GM12801 (cell line): ENCODE results near the gene SLC48A1.
A peak's percentile ranks its signal among the peaks of the same experiment; 100 is the strongest.

Source experiments
- TF ChIP-seq, protein P1 (sequence below): IDR thresholded peaks from one replicate; pipeline ENCODE4 v1.5.1; 2011; ENCODE audit warnings: control low read depth; ENCODE audit not compliant: insufficient read length; ENCODE audit errors: extremely low read depth

Gene SLC48A1

DNA sequence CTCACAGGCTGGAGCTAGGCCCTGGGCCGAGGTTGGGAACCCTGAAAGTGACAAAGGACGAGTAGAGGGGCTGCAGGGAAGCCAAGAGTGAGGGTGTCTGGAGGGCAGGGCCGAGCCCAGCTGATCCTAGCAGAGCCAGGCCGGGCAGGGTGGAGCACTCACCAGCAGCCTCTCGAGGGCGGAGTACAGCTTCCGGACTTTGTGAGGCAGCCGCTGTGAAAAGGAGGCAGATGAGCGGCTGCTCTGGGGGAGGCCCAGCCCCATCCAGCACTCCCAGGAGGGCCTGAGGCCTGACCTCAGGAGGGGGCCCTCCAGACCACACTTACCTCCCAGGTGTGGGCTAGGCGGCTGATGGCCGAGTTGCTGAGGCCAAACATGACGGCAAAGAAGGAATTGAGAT lies 33.1 kb upstream of the SLC48A1 start:
- TF ChIP-seq, protein P1, sequence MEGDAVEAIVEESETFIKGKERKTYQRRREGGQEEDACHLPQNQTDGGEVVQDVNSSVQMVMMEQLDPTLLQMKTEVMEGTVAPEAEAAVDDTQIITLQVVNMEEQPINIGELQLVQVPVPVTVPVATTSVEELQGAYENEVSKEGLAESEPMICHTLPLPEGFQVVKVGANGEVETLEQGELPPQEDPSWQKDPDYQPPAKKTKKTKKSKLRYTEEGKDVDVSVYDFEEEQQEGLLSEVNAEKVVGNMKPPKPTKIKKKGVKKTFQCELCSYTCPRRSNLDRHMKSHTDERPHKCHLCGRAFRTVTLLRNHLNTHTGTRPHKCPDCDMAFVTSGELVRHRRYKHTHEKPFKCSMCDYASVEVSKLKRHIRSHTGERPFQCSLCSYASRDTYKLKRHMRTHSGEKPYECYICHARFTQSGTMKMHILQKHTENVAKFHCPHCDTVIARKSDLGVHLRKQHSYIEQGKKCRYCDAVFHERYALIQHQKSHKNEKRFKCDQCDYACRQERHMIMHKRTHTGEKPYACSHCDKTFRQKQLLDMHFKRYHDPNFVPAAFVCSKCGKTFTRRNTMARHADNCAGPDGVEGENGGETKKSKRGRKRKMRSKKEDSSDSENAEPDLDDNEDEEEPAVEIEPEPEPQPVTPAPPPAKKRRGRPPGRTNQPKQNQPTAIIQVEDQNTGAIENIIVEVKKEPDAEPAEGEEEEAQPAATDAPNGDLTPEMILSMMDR: no peak

DNA sequence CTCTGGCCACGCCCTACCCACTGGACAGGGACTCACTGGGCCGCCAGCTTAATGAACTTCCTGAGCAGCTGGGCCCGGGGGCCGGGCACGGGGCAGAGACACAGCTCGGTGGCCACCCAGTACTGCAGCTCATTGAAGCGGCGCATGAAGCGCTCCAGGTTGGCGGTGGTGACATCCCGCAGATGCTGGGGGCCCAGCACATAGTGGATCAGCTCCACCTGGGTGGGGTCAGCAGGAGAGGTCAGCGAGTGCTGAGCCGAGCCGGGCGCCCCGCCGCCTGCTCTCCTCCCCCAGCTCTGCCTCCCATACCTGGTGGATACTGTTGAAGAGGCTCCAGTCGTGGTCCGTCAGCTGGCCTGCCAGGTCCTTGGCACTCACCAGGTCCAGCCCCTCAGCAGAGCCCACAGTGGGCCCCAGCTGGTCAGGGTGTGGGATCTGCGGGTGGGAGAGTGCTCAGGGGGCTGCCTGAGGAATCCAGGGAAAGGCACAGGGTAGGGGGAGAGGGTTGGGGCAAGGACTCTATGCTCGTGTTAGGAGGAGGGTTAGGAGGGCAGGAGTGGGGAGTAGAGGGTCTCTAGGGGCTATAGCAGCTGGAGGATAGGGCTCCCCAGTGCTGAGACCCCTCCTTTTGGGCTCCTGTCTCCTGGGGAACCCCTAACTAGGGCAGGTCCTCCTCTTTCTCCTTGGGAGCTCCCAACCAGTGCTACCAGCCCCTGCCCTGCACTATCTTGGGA lies 32.3 kb upstream of the SLC48A1 start:
- TF ChIP-seq, protein P1: no peak

DNA sequence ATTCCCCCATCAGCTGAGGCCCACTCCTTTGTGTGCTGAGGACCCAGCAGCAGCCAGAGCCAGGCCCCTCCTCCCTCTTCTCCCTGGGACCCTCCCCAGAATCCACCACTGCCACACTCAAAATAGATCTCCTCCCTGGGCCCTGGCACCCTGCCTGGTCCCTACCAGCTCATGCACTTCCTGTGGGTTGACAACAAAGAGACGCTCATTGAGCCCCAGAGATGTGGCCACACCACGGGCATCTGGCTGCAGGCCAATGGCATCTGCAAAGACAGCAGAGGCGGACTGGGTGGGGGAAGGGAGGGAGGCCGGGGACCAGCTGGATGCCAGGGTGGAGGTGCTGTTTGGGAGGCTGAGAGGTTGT lies 31.7 kb upstream of the SLC48A1 start:
- TF ChIP-seq, protein P1: no peak

DNA sequence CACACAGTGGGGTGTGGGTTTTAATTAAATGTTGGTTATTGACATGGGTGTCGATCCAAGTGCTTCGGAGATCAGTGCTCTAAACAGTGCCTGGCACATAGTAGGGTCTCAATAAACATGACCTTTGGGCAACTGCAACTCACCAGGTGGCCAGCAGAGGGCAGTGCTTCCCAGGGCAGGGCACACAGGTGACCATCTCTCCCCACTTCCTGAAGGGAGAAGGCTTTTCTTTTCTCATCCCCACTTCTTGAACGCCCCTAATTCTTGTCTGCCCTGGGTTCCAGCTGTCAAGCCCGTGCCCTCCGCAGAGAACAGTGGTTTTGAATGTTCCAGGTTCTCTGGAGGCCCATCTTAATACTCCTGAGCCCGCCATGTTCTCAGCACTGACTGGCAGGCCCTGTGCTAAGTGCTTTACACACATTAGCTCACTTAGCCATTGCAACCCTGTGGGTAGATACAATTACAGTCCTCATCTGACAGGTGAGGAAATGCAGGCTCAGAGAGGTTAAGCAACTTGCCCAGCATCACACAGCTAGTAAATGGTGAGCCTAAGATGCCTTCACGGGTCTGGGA lies 30.7 kb upstream of the SLC48A1 start:
- TF ChIP-seq, protein P1: peak; percentile 93

DNA sequence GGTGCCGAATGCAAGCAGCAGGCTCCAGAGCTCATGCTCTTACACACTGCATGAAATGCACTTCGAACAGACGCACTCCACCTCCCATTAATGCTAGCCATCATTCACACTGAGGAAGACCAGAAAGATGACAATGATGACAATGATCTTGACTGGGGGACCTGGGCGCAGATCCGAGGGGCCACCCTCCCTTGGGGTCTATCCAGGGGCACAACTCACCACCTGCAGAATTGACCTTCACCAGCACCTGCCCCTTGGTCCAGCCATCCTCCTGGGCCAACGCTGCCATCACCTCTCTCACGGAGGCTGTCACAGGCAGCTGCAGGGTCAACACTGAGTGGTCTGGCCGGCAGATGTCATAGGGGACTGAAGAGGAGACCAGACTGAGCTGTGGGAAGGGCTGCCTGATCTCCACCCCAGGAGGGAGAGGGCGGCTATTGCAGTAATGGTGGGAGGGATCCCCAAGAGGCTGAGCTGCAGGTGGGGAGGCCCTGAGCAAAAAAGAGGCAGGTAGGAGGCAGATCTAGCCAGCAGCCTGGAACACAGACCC lies 29.7 kb upstream of the SLC48A1 start:
- TF ChIP-seq, protein P1: no peak

DNA sequence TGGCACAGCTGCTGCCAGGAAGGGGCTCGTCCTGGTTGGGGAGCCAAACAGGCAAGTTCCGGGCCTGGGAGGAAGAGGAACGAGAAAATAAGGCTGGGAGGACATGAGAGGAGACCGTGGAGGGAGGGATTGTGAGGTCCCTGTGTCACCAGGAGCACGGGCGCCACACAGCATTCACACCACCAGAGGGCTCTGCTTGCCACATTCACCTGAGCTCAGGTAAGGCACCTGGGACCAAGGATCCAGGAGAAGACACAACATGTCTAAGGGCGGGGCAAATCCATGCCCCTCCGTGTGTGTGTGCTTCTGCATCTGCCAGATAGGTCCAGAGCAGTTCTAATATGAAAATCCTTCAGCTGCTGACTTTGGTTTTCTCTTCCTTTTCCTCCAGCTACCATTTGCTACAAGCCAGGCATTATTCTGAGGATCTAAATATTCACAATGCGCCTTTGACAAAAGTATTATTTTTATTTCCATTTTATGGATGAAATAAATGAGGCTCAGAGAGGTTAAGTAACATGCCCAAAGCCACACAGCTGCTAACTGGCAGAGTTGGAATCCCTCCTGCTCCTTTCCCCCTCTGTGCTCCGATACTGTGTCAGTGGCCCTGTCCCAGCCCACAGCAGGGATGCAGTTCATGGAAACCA lies 28.9 kb upstream of the SLC48A1 start:
- TF ChIP-seq, protein P1: no peak

DNA sequence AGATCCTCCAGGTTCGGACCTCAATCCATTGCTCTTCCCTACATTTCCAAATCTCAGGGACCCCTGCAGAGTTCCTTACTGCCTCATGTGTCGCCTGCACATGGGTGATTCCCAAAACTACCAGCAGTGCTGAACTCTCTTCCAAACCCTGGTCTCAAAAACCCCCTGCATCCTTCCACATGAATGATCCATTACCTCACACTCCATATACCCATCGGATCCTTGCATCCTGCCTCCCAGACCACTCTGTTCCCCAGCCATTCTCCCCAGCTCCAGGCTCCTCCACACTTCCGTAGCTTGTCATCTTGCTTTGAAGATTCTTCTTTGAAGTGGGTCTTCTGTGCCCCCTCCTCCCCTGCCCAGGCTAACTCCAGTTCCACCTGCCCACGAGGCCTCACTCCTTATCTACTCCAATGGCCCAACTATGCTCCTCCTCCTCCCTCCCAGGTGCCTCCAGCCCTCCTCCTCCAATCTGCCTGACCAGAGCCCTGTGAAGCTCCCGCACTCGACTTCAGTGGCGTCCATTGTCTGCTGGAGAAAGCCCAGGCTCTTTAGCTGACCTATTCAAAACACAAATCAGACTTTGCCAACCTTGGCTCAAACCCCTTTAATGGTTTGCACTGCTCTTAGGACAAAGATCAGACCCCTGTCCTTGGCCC lies 28.1 kb upstream of the SLC48A1 start:
- TF ChIP-seq, protein P1: no peak
